NT2/D1 (cell line): ENCODE results near the gene CACNA1A.

Experiments
- DNase-seq: peaks from one replicate; pipeline ENCODE4 v3.0.0-alpha.2; 2011; ENCODE audit warnings: low read depth, low spot score
- H3K27me3 ChIP-seq: 2 replicates; pipeline ENCODE4 v1.6.0; 2011; ENCODE audit warnings: mild to moderate bottlenecking; ENCODE audit not compliant: insufficient read length, insufficient read depth
- H3K36me3 ChIP-seq: 2 replicates; pipeline ENCODE4 v1.6.1; 2011; ENCODE audit warnings: mild to moderate bottlenecking, low read length, mixed read lengths; ENCODE audit not compliant: insufficient read depth, insufficient read length
- H3K4me1 ChIP-seq: 2 replicates; pipeline ENCODE4 v1.5.1; 2011; ENCODE audit not compliant: insufficient read depth, insufficient read length
- H3K4me3 ChIP-seq: 2 replicates; pipeline ENCODE4 v1.5.1; 2011; ENCODE audit warnings: low read depth; ENCODE audit not compliant: insufficient read length
- H3K9ac ChIP-seq: 2 replicates; pipeline ENCODE4 v1.6.0; 2011; ENCODE audit warnings: low read depth; ENCODE audit not compliant: insufficient read length
- H3K9me3 ChIP-seq: 2 replicates; pipeline ENCODE4 v1.5.1; 2011; ENCODE audit warnings: mild to moderate bottlenecking, low read length; ENCODE audit not compliant: insufficient read depth
- SUZ12 ChIP-seq: IDR thresholded peaks from 2 replicates; pipeline ENCODE4 v1.6.1; 2011; ENCODE audit not compliant: insufficient read length, insufficient read depth; ENCODE audit errors: extremely low read depth
- YY1 ChIP-seq: IDR thresholded peaks from 2 replicates; pipeline ENCODE4 v1.6.1; 2011; ENCODE audit not compliant: insufficient read length, insufficient read depth
- ZNF274 ChIP-seq: IDR thresholded peaks from 2 replicates; pipeline ENCODE4 v1.6.1; 2011; ENCODE audit warnings: mild to moderate bottlenecking, low read depth, low read length

CACNA1A gene

DNA sequence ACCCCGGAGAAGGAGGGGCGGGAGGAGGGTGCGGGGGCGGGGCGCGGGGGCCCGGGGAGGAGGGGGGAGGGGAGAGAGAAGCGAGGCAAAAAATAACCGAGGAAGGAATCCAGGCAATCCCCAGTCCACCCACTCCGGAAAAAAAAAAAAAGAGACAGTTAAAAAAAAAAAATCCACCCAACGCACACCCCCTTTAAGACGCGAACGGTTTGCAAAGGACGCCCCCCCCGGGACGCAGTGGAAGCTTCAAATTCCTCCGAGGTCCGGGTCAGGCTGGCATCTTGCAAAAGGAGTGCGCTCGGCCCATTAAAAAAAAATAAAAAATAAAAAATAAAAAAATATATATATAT, at the start of gene CACNA1A:
Gene CACNA1A (minus strand): TSS at position 9 of the 350 bp plus-strand sequence. CDS start 255 bp downstream, outside the sequence.
- DNase-seq: no peak
- Histone ChIP-seq H3K4me3 (peak within 1 kb of the TSS; percentile 63), H3K36me3 (no peaks in the 10 kb centered on the region), H3K4me1 (no peaks in the 10 kb centered on the region), H3K9me3 (no peaks in the 10 kb centered on the region), H3K27me3 (peaks cover 36% of the 10 kb centered on the region), H3K9ac (peak within 1 kb of the TSS; percentile 79)
- TF ChIP-seq ZNF274: no peak
- no peak for TF ChIP-seq SUZ12
- TF ChIP-seq YY1: no peak

DNA sequence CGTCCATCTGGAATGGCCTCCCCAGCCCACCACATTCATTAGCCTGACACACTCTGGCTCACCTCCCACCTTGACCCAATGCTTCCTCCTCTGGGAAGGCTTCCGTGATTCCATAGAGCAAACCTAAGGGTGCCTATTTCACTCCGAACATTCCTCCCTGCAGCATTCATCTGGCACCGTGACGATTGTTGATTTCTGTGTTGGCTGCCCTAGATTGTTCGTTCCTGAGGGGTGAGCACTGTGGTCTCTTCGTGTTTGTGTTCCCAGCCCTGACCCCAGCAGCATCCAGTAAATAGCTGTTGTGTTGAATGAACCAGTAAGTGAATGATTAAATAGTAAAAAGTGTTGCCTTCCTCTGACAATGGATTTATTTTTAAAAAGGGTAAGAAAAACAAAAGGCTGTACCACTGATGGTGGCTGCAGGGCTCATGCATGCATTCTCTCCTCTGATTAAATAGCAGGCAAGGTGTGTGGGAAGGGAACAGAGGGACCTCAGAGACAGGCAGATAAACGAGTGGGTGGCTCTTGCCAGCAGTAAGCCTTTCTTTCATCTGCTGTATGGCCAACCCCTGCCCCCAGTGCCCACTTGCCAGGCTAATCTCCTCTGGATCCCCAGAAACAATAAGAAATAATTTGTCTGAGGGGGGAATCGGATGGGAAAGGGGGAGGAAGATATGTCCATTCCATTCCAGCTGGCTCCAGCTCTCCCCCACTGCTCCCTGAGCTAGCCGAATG, 48.4 kb upstream of the CACNA1A start:
- no peak for DNase-seq
- Histone ChIP-seq H3K9me3 (no peaks in the 10 kb centered on the region), H3K4me1 (peaks cover 2% of the 10 kb centered on the region), H3K27me3 (no peaks in the 10 kb centered on the region), H3K36me3 (no peaks in the 10 kb centered on the region), H3K9ac (no peak overlapping the region), H3K4me3 (no peak overlapping the region)
- TF ChIP-seq SUZ12 (no peak), ZNF274 (no peak), YY1 (no peak)

GRCh38 chr19:13553880-13554400, 47.7 kb upstream of the CACNA1A start:
- TF ChIP-seq YY1 (no peak), SUZ12 (no peak), ZNF274 (no peak)
- H3K4me1 ChIP-seq: peaks cover 2% of the 10 kb centered on the region
- no peaks in the 10 kb centered on the region for H3K27me3 ChIP-seq
- H3K4me3 ChIP-seq: no peak overlapping the region
- no peak for DNase-seq
- no peaks in the 10 kb centered on the region for H3K9me3 ChIP-seq
- no peak overlapping the region for H3K9ac ChIP-seq
- H3K36me3 ChIP-seq: no peaks in the 10 kb centered on the region

GRCh38 chr19:13548131-13548530, 41.9 kb upstream of the CACNA1A start:
- Histone ChIP-seq H3K4me1 (no peaks in the 10 kb centered on the region), H3K9me3 (peaks cover 7% of the 10 kb centered on the region; the same call in 1 of the 2 replicates), H3K4me3 (no peak overlapping the region), H3K27me3 (no peaks in the 10 kb centered on the region), H3K36me3 (no peaks in the 10 kb centered on the region), H3K9ac (no peak overlapping the region)
- DNase-seq: no peak
- no peak for TF ChIP-seq YY1

DNA sequence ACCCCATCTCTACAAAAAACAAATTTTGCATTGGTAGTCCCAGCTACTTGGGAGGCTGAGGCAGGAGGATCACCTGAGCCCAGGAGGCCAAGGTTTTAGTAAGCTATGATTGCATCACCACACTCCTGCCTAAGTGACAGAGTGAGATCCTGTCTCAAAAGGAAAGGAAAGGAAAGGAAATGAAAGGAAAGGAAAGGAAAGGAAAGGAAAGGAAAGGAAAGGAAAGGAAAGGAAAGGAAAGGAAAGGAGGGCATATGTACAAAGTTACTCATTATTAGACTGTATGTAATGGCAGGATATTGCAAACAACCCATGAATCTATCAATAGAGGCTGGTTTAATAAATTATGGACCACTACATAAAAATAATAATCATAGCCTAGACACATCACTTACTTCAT, 40.8 kb upstream of the CACNA1A start:
- TF ChIP-seq ZNF274 (no peak), SUZ12 (no peak), YY1 (no peak)

DNA sequence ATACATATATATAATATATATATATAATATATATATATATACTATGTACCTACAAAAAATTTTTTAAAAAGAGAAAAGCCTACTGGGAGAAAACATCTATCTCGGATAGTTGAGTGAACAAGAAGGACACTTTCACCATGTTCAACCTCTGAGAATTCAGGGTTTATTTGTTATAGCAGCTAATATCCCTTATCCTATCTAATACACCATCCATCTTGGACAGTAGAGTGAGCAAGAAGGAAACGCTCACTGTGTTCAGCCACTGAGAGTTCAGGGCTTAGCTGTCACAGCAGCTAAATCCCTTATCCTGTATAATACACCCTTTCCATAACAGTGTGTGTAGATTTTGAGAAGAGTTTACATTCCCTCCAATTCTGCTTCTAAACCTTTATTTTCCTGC, 38.1 kb upstream of the CACNA1A start:
- Histone ChIP-seq H3K36me3 (no peaks in the 10 kb centered on the region), H3K4me1 (no peaks in the 10 kb centered on the region), H3K4me3 (no peak overlapping the region), H3K27me3 (peaks cover 6% of the 10 kb centered on the region), H3K9me3 (peaks cover 7% of the 10 kb centered on the region; the same call in 1 of the 2 replicates), H3K9ac (no peak overlapping the region)
- no peak for DNase-seq
- TF ChIP-seq ZNF274: no peak
- no peak for TF ChIP-seq YY1
- no peak for TF ChIP-seq SUZ12

More for the DNA sequence above, 40.8 kb upstream of the CACNA1A start:
- no peaks in the 10 kb centered on the region for H3K36me3 ChIP-seq
- H3K27me3 ChIP-seq: no peaks in the 10 kb centered on the region
- DNase-seq: no peak
- H3K4me3 ChIP-seq: no peak overlapping the region
- H3K4me1 ChIP-seq: no peaks in the 10 kb centered on the region
- no peak overlapping the region for H3K9ac ChIP-seq
- peaks cover 7% of the 10 kb centered on the region; the same call in 1 of the 2 replicates for H3K9me3 ChIP-seq

DNA sequence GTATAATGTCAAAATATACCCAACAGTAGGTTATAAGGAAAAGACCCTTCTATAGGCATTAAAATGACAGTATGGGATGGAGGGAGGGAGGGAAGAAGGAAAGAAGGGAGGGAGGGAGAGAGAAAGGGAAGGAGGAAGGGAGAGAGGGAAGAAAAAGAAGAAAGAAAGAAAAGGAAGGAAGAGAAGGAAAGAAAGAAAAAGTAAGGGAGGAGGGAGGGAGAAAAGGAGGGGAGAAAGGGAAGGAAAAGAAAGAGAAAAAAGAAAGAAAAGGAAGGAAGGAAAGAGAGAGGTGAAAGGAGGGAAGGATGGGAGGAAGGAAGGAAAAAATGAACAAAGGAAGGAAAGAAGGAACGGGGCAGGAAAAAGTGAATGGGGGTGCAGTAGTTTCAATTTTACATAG, 35.3 kb upstream of the CACNA1A start:
- no peak for DNase-seq
- H3K4me1 ChIP-seq: peaks cover 4% of the 10 kb centered on the region
- no peaks in the 10 kb centered on the region for H3K36me3 ChIP-seq
- H3K4me3 ChIP-seq: no peak overlapping the region
- TF ChIP-seq SUZ12: no peak
- no peak for TF ChIP-seq YY1
- no peak for TF ChIP-seq ZNF274
- H3K9me3 ChIP-seq: peaks cover 7% of the 10 kb centered on the region; the same call in 1 of the 2 replicates
- H3K27me3 ChIP-seq: peaks cover 6% of the 10 kb centered on the region
- no peak overlapping the region for H3K9ac ChIP-seq
